LNCAP (cell line): ENCODE measurements around the gene LCN6.

Experiments used
- TF ChIP-seq, protein P1 (sequence below): fragments of 450-650 bp; IDR thresholded peaks from 2 replicates; pipeline ENCODE4 v1.5.1; 2017; ENCODE audit warnings: mild to moderate bottlenecking

The LCN6 gene

GRCh38 chr9:136728548-136729123 lies 19.7 kb downstream of the LCN6 start:
- TF ChIP-seq, protein P1, sequence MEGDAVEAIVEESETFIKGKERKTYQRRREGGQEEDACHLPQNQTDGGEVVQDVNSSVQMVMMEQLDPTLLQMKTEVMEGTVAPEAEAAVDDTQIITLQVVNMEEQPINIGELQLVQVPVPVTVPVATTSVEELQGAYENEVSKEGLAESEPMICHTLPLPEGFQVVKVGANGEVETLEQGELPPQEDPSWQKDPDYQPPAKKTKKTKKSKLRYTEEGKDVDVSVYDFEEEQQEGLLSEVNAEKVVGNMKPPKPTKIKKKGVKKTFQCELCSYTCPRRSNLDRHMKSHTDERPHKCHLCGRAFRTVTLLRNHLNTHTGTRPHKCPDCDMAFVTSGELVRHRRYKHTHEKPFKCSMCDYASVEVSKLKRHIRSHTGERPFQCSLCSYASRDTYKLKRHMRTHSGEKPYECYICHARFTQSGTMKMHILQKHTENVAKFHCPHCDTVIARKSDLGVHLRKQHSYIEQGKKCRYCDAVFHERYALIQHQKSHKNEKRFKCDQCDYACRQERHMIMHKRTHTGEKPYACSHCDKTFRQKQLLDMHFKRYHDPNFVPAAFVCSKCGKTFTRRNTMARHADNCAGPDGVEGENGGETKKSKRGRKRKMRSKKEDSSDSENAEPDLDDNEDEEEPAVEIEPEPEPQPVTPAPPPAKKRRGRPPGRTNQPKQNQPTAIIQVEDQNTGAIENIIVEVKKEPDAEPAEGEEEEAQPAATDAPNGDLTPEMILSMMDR, result no peak

DNA sequence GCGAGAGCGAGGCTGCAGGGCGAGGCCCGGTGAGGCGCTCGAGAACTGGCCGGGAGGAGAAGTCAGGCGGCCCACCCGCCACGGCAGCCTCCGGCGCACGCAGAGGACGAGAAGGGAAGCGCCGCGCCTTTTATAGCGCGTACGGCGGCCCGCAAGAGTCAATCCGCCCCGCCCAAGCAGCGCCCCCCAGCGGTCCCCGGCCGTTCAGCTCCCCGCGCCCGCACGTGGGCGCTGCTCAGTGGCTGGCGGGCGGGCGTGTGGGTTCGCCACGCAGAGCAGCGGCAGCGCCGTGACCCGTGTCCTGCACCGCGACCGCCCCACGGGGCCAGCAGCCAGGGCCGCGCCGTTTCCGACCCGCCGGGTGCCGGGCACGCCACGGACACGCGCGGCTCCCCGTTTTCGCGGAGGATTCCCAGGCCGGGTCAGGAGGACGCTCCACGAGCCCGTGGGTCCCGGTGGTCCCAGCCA lies 20.2 kb downstream of the LCN6 start:
- TF ChIP-seq, protein P1, result peak; percentile 97

- TF ChIP-seq, protein P1, result peak; percentile 69
These were observed 21.6 kb downstream of the LCN6 start for GRCh38 chr9:136726631-136727191.

DNA sequence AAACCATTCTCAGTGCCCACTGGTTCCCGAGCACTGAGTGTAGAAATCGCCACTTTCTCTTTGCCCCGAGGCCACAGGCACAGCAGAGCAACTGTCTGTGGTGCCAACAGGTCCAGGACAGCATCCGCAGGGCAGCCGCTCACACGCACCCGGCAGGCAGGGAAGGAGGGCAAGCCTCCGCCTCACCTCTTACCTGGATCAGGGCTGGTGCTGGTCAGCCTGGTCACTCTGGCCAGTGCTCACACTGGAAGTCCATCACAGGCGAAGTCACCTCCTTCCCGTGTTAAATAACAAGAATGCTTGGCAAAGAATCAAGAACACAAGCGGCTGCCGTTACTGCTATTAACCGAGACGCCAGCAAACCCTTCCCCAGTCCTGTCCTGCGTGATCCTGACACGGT lies 22.2 kb downstream of the LCN6 start:
- TF ChIP-seq, protein P1, result no peak

GRCh38 chr9:136725612-136726011 lies 22.7 kb downstream of the LCN6 start:
- TF ChIP-seq, protein P1, result no peak

- TF ChIP-seq, protein P1, result no peak
These were observed 23.6 kb downstream of the LCN6 start for GRCh38 chr9:136724772-136725171.

DNA sequence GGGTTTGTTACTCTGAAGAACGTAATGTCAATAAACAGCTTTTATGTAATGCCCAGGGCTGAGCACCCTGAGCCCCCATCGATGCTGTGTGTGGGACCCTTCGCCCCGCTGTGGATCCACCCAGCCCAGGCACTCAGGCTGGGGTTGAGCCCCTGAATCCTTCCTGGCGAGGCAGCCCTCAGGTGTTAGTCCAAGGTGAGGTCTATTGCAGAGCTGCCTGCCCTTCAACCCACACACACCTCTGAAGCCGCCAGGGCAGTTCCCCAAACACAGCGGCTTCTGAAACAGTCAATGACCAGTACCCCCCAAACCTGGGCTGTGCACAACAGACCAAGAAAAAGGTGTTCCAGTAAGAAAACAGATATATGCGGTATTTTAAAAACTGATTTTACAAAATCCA lies 24.3 kb downstream of the LCN6 start:
- TF ChIP-seq, protein P1, result no peak
